HL-60 (cell line): ENCODE results near the gene TMEM74B.

ENCODE experiments used
- DNase-seq, 2 experiments: peaks; one replicate each; pipeline ENCODE4 v3.0.0-alpha.2; 2010 to 2020; ENCODE audit warnings: low read depth in 1 of 2, low spot score in 1 of 2
- H3K27ac ChIP-seq: fragments of 250-450 bp; sonication (Bioruptor Pico); replicated peaks from 2 replicates; pipeline ENCODE4 v1.5.1; 2020; ENCODE audit warnings: mild to moderate bottlenecking, moderate library complexity
- H3K27me3 ChIP-seq: fragments of 250-450 bp; sonication (Bioruptor Pico); 2 replicates; pipeline ENCODE4 v1.5.1; 2021; ENCODE audit warnings: mild to moderate bottlenecking, moderate library complexity; ENCODE audit not compliant: insufficient read depth, poor library complexity, severe bottlenecking
- H3K4me3 ChIP-seq: replicated peaks from 2 replicates; pipeline ENCODE4 v1.5.1; 2011; ENCODE audit warnings: mild to moderate bottlenecking, control low read depth, low read length; ENCODE audit not compliant: insufficient read depth
- CTCF ChIP-seq: IDR thresholded peaks from one replicate; pipeline ENCODE4 v1.5.1; 2011; ENCODE audit warnings: low read length, control low read depth, inconsistent platforms; ENCODE audit not compliant: insufficient read depth
- GABPA ChIP-seq: IDR thresholded peaks from 2 replicates; pipeline ENCODE4 v1.6.1; 2012; ENCODE audit warnings: low read depth
- POLR2AphosphoS5 ChIP-seq: IDR thresholded peaks from 2 replicates; pipeline ENCODE4 v1.6.1; 2012; ENCODE audit warnings: low read depth
- REST ChIP-seq: IDR thresholded peaks from 2 replicates; pipeline ENCODE4 v1.6.1; 2012; ENCODE audit warnings: low read depth; ENCODE audit not compliant: insufficient replicate concordance
- SPI1 ChIP-seq: IDR thresholded peaks from 2 replicates; pipeline ENCODE4 v1.6.1; 2012; ENCODE audit warnings: low read depth, mild to moderate bottlenecking, borderline replicate concordance

Gene TMEM74B

DNA sequence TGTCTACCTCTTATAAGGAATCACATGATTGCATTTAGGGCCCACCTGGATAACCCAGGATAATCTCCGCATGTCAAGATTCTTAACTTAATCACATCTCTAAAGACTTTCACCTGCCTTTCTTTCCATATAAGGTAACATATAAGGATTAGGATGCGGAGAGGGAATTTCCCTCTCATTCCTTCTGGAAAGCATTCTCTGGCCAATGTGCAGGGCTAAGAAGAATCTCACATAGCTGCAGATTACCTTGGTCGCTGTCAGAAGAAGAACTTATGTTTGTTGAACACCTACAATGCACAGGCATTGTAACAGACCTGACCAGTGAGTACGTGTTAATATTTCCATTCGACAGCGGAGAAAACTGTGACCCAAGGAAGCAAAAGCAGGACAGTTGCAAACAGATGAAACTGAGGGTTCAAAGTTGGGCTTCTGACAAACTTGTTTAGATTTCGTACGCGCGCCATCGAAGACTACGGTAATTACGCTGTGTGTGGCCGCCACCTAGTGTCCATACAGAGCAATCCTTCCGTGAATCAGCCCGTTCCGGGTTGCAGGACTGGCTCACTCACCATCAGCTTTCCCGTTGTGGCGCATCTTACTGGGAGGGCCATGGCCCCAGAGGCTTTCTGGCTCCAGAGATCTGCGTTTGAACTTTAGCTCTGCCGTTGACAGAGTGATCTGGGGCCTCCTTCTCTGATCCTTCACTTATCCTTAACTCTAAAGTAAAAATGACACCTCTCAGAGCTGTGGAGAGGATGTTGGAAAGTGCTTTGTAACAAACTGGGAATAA, 28.0 kb upstream of the TMEM74B start:
- no peak overlapping the region for H3K27ac ChIP-seq
- no peak overlapping the region for H3K4me3 ChIP-seq
- peak; percentile 39 to 65 for DNase-seq
- no peaks in the 10 kb centered on the region for H3K27me3 ChIP-seq
- no peak for TF ChIP-seq REST
- TF ChIP-seq POLR2AphosphoS5: no peak
- peak; percentile 79 for TF ChIP-seq CTCF
- no peak for TF ChIP-seq GABPA

- Histone ChIP-seq H3K4me3 (no peak overlapping the region), H3K27ac (no peak overlapping the region), H3K27me3 (no peaks in the 10 kb centered on the region)
- no peak for TF ChIP-seq SPI1
- TF ChIP-seq POLR2AphosphoS5: no peak
- no peak for TF ChIP-seq GABPA
- TF ChIP-seq REST: no peak
- no peak for TF ChIP-seq CTCF
- no peak for DNase-seq
These were observed 27.2 kb upstream of the TMEM74B start for GRCh38 chr20:1212023-1212422.

GRCh38 chr20:1210501-1210900, 25.7 kb upstream of the TMEM74B start:
- H3K27ac ChIP-seq: no peak overlapping the region
- no peaks in the 10 kb centered on the region for H3K27me3 ChIP-seq
- H3K4me3 ChIP-seq: no peak overlapping the region
- TF ChIP-seq GABPA (no peak), POLR2AphosphoS5 (no peak), CTCF (no peak), SPI1 (no peak), REST (no peak)
- no peak for DNase-seq
